ENCODE measurements around the gene BMP6.

DNA sequence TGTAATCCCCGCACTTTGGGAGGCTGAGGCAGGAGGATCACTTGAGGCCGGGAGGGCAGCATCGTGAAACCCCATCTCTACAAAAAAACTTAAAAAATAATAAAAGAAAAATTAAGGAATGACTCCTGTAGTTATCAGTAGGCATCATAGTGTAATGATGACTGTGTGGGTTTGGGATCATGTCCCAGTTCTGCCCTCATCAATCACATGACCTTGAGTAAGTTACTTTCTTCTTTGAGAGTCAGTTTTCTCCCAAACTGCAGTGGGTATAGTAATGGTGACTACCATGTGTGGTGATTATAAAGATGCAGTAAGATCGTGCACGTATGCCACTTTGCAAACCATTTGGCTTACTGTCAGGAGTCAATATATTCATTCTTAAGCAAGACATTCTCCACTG, 95.5 kb downstream of the BMP6 start:
- TF ChIP-seq, protein P1, sequence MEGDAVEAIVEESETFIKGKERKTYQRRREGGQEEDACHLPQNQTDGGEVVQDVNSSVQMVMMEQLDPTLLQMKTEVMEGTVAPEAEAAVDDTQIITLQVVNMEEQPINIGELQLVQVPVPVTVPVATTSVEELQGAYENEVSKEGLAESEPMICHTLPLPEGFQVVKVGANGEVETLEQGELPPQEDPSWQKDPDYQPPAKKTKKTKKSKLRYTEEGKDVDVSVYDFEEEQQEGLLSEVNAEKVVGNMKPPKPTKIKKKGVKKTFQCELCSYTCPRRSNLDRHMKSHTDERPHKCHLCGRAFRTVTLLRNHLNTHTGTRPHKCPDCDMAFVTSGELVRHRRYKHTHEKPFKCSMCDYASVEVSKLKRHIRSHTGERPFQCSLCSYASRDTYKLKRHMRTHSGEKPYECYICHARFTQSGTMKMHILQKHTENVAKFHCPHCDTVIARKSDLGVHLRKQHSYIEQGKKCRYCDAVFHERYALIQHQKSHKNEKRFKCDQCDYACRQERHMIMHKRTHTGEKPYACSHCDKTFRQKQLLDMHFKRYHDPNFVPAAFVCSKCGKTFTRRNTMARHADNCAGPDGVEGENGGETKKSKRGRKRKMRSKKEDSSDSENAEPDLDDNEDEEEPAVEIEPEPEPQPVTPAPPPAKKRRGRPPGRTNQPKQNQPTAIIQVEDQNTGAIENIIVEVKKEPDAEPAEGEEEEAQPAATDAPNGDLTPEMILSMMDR (conservative IDR thresholded peaks at IDR 0.05; ENCODE audit: low read depth, low read length), result no peak
- no peak for TF ChIP-seq EZH2 (IDR thresholded peaks at IDR 0.05; ENCODE audit: borderline replicate concordance, low read depth, low read length, poor library complexity, severe bottlenecking)
